ENCODE data around the gene FARP1. TPM values are rescaled to one million over a fixed set of nuclear protein-coding genes. Genes with fewer than 3 reads are reported as not detected.

The FARP1 gene
- total and polyA plus RNA-seq, 10 of the 15 experiments (the other 5 are each of a cell fraction or from before 2014, with no cell fraction given): 0.17 to 6.9 (median 0.68) TPM

DNA sequence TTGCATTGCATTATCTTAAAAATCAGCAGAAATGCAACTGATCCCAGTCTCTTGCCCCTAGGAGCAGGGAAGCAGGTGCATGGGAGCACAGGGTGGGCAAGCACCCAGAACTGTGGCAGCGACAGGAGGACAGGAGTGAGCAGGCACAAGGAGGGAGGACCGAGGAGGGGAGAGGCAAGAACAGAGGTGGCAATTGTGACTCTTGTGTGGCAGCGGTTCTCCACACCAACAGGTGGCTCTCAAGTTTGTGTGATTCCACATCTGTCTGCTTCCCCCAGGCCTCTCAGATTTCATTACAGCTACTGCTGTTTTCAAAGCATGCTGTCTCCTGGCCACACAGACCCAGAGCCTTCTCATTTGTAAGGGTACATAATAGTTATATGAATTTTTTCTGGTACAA, 325.5 kb downstream of the FARP1 start (continued):
- TF ChIP-seq, protein P1, sequence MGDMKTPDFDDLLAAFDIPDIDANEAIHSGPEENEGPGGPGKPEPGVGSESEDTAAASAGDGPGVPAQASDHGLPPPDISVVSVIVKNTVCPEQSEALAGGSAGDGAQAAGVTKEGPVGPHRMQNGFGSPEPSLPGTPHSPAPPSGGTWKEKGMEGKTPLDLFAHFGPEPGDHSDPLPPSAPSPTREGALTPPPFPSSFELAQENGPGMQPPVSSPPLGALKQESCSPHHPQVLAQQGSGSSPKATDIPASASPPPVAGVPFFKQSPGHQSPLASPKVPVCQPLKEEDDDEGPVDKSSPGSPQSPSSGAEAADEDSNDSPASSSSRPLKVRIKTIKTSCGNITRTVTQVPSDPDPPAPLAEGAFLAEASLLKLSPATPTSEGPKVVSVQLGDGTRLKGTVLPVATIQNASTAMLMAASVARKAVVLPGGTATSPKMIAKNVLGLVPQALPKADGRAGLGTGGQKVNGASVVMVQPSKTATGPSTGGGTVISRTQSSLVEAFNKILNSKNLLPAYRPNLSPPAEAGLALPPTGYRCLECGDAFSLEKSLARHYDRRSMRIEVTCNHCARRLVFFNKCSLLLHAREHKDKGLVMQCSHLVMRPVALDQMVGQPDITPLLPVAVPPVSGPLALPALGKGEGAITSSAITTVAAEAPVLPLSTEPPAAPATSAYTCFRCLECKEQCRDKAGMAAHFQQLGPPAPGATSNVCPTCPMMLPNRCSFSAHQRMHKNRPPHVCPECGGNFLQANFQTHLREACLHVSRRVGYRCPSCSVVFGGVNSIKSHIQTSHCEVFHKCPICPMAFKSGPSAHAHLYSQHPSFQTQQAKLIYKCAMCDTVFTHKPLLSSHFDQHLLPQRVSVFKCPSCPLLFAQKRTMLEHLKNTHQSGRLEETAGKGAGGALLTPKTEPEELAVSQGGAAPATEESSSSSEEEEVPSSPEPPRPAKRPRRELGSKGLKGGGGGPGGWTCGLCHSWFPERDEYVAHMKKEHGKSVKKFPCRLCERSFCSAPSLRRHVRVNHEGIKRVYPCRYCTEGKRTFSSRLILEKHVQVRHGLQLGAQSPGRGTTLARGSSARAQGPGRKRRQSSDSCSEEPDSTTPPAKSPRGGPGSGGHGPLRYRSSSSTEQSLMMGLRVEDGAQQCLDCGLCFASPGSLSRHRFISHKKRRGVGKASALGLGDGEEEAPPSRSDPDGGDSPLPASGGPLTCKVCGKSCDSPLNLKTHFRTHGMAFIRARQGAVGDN (IDR thresholded peaks at IDR 0.05): no peak
- TF ChIP-seq, protein P2, sequence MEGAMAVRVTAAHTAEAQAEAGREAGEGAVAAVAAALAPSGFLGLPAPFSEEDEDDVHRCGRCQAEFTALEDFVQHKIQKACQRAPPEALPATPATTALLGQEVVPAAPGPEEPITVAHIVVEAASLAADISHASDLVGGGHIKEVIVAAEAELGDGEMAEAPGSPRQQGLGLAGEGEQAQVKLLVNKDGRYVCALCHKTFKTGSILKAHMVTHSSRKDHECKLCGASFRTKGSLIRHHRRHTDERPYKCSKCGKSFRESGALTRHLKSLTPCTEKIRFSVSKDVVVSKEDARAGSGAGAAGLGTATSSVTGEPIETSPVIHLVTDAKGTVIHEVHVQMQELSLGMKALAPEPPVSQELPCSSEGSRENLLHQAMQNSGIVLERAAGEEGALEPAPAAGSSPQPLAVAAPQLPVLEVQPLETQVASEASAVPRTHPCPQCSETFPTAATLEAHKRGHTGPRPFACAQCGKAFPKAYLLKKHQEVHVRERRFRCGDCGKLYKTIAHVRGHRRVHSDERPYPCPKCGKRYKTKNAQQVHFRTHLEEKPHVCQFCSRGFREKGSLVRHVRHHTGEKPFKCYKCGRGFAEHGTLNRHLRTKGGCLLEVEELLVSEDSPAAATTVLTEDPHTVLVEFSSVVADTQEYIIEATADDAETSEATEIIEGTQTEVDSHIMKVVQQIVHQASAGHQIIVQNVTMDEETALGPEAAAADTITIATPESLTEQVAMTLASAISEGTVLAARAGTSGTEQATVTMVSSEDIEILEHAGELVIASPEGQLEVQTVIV (IDR thresholded peaks at IDR 0.05; ENCODE audit: borderline replicate concordance, partially characterized antibody): no peak
- TF ChIP-seq ZNF24 (IDR thresholded peaks at IDR 0.05) (no peak), CBX3 (IDR thresholded peaks at IDR 0.05; ENCODE audit: borderline replicate concordance, low read depth) (no peak), RAD21 (IDR thresholded peaks at IDR 0.05; ENCODE audit: insufficient read depth, low read depth, low read length) (0 out of 2 replicates have a peak, but pooled peaks have one; percentile 8), YY1 (IDR thresholded peaks at IDR 0.05; ENCODE audit: low read depth, low read length) (no peak)
- TF ChIP-seq, protein P3, sequence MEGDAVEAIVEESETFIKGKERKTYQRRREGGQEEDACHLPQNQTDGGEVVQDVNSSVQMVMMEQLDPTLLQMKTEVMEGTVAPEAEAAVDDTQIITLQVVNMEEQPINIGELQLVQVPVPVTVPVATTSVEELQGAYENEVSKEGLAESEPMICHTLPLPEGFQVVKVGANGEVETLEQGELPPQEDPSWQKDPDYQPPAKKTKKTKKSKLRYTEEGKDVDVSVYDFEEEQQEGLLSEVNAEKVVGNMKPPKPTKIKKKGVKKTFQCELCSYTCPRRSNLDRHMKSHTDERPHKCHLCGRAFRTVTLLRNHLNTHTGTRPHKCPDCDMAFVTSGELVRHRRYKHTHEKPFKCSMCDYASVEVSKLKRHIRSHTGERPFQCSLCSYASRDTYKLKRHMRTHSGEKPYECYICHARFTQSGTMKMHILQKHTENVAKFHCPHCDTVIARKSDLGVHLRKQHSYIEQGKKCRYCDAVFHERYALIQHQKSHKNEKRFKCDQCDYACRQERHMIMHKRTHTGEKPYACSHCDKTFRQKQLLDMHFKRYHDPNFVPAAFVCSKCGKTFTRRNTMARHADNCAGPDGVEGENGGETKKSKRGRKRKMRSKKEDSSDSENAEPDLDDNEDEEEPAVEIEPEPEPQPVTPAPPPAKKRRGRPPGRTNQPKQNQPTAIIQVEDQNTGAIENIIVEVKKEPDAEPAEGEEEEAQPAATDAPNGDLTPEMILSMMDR (IDR thresholded peaks at IDR 0.05 in 2 of 3, conservative IDR thresholded peaks at IDR 0.05 in 1 of 3; ENCODE audit: control insufficient read depth in 2 of 3, extremely low read depth in 1 of 3, insufficient read depth in 1 of 3, low read depth in 3 of 3, low read length in 3 of 3): peak in 2 of 3 experiments; percentile 20 to 46; a peak in 3 of 6 replicates
